NCI-H460 (cell line): Measurements from ENCODE around the gene CCDC167. TPM values are rescaled to one million over a fixed set of nuclear protein-coding genes. Genes with fewer than 3 reads are reported as not detected.
"Not testable (repeated sequence)": the region's sequence is repeated elsewhere in the genome, so short reads cannot be mapped to it uniquely, and the experiment has no call there.

Source experiments
- DNase-seq: peaks from one replicate; pipeline ENCODE4 v3.0.0-alpha.2; 2016; ENCODE audit warnings: low read depth; ENCODE audit errors: extremely low read depth
- total RNA-seq: library from RNA; depleted of rRNA; stranded (reverse); fragments of >200 nt; shearing (Covaris generic); gene quantifications from 2 replicates; pipeline ENCODE4 v1.2.3, GENCODE V29; 2014

CCDC167 gene
- total RNA-seq, 1 experiment from 2014 or later, result 18.1 TPM

GRCh38 chr6:37512400-37513011, 12.8 kb upstream of the CCDC167 start:
- DNase-seq, result no peak

DNA sequence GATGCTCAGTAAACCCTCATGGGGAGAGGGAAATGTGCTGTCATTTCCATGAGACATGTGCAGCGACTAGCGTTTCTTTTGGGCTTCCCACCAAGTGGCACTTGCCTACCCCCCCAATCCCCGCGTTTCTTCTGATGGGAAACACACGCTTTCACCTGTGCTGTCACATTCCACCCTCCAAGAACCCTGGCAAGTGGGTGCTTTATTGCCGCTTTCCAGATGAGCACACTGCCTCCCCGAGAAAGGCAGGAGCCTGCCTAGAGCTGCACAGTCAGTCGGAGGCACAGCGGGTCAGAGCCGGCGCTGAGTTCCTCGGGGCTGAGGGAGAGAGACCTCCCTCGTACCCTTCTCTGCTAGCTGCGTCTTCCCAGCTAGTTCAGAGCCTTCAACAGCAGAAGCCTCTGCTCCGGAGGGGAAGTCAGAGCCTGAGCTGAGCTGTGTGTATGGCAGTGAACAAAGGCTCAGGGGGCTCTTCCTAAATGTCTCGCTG, 12.3 kb upstream of the CCDC167 start:
- no peak for DNase-seq

- no peak for DNase-seq
Observed at GRCh38 chr6:37511201-37511600, 11.5 kb upstream of the CCDC167 start.

GRCh38 chr6:37507690-37508421, 8.2 kb upstream of the CCDC167 start:
- DNase-seq, result no peak

DNA sequence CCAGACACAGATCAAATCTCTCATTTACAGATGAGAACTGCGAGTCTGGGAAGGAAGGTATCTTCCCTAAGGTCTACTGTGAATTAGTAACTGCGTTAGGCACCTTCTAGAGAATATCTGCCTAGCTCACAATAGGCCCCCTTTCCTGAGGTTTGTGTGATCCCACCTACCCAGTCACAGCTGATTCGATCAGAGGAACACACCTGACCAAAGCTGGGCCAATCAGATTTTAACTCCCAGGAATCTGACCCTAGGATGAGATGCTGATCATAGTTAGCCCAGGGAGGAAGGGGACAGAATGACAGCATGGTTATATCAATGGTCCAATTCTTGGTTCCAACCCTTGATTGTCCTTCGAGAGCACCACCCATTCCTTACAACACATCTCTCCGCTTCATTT, 7.4 kb upstream of the CCDC167 start:
- no peak for DNase-seq

DNA sequence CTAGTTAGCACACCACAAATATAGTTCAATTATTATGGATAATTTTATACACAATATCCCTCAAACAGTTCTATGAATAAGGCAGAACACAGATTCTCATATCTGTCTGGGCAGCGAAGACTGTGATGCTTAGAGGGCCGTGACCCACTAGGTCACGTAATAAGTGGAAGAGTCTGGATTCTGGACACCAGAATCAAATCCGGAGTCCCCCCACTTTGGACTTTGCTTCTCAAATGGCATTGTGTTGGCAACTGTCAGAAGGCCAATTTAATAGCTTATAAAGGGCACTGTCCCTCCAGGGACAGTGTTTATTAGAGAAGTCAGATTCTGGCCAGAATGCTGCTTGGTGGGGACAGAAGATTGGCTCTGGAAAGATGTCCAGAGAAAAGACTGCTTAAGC, 6.8 kb upstream of the CCDC167 start:
- no peak for DNase-seq

- DNase-seq, result no peak
Observed at GRCh38 chr6:37504024-37504423, 4.3 kb upstream of the CCDC167 start.

- DNase-seq, result no peak
Observed at GRCh38 chr6:37503309-37503965, 3.7 kb upstream of the CCDC167 start.

DNA sequence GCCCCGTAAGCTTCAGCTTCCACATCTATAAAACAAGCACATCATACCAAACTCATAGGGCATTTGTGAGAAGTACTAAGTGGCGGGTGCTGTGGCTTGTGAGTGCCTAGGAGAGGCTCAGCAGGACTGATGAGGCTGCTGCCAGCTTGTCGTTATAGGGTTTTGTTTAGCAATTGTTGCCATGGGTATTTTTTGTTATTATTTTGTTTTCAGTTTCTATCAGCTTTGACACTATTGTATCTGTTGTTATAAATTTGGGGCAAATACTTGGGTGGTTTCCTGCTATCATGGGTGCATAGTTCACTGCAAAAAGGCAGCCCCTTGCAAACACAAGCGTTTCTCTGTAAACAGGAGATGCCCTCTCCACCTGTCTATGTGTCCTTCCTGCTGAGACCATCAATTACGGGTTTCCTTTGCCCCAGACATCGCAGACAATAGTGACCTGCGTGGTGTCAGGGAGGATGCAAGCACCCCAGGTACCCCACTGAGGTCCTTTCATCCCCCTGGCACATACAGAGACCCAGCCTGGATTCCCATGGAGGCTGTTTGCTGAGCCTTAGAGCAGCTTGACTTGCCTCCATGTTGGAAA, 3.1 kb upstream of the CCDC167 start:
- DNase-seq, result no peak

- DNase-seq, result no peak
Observed at GRCh38 chr6:37501632-37502491, 2.2 kb upstream of the CCDC167 start.

DNA sequence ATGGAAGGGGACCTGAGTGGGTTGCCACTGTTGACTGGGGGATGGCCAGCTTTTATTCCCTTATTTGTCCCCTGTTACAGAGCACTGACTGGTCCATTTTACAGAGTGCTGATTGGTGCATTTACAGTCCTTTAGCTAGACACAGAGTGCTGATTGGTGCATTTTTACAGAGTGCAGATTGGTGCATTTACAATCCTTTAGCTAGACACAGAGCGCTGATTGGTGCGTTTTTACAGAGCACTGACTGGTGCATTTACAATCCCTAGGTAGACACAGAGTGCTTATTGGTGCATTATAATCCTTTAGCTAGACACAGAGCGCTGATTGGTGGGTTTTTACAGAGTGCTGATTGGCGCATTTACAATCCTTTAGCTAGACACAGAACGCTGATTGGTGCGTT, 1.2 kb upstream of the CCDC167 start:
- DNase-seq, result not testable (repeated sequence)

GRCh38 chr6:37500294-37500608, 558 bp upstream of the CCDC167 start:
- DNase-seq, result no peak

GRCh38 chr6:37496951-37497885, 2.5 kb downstream of the CCDC167 start:
- DNase-seq, result no peak

DNA sequence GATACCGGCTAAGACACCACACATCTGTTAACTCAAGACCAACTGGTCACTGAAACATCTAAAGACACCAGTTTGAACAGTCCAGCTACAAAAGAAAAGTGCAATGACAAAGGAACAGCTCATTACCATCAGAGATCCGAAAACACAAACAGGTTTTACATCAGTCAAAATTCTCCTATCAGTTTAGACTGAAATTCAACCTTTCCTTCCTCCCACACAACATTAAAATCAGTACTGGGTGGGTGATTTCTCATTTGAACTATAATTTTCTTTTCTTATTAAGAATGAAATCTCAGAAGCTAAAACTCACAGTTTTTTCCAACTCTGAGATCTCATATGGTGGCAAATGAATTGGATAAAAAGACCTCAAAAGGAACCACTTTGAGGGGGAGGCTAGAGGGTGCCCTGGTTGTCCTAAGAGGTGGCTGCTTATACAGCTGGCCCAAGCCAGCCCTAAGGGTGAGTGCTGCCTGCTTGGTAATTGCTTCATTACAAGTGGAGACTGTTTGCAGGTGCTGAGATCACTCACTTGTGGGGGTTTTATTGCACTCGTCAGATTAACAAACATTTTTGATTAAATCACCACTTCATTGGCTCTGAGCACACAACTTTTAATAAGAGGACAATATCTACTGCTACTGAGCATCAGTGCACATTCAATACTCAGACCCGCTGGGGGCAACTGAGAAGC, 4.3 kb downstream of the CCDC167 start:
- no peak for DNase-seq

- no peak for DNase-seq
Observed at GRCh38 chr6:37493661-37493995, 6.1 kb downstream of the CCDC167 start.

DNA sequence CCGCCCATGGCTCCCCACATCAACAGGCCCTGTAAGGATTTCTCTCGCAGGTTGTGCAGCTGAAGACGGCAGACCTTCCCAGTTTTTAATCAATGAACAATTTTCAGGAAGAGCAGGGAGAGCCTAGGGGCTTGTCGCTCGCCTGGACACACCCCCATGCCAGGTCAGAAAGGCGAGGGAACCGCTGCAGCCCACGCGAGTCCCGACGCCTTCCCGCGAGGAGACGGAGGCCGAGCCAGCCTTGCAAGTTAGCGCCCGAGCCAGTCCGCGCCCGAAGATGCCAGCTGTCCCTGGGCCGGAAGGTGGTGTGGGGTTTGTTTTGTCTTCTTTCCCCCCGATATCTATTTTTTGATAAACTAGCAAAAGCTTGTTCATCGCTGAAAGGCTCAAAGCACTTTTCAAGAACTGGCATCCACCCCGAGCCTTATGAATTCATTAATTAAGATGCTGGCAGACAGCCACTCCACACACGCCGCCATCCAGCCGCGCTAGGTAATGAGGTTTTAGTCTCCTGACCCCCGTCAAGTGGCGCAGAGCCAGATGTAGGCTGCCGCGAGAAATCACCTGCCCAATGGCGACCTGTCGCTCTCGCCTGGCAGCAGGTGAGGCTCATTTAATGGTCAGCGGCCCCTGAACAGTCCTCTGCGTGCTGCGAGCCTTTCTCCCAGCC, 6.6 kb downstream of the CCDC167 start:
- DNase-seq, result no peak

- DNase-seq, result no peak
Observed at GRCh38 chr6:37492236-37492972, 7.3 kb downstream of the CCDC167 start.

GRCh38 chr6:37491830-37492208, 7.9 kb downstream of the CCDC167 start:
- no peak for DNase-seq
